Adrenal gland (tissue), 12 donors: ENCODE results near the gene TM9SF4. TPM values are rescaled to one million over a fixed set of nuclear protein-coding genes. Genes with fewer than 3 reads are reported as not detected.
A peak's percentile ranks its signal among the peaks of the same experiment; 100 is the strongest.

Experiments
- DNase-seq, 7 donors: peaks; one replicate each; pipeline ENCODE4 v3.0.0-alpha.2; 2019 to 2020
- H3K27ac ChIP-seq, 5 donors: fragments of 200-600 bp; sonication (generic) in 4 of 5; 1 replicate in 3 of 5; 2 replicates in 2 of 5; pipeline versions ENCODE4 v1.5.1 to v1.8.0; 2016 to 2020; ENCODE audit warnings: mild to moderate bottlenecking in 1 of 5
- H3K27me3 ChIP-seq: fragments of 200-600 bp; 2 replicates; pipeline ENCODE4 v1.8.0; 2021
- H3K36me3 ChIP-seq, 2 donors: fragments of 200-600 bp; replicated peaks in 1 of 2; 1 replicate in 1 of 2; 2 replicates in 1 of 2; pipeline versions ENCODE4 v1.5.1 to v1.8.0; 2018 to 2022
- H3K4me1 ChIP-seq, 2 donors: fragments of 200-600 bp; replicated peaks in 1 of 2; 1 replicate in 1 of 2; 2 replicates in 1 of 2; pipeline versions ENCODE4 v1.5.1 to v1.8.0; 2018 to 2021
- H3K4me3 ChIP-seq, 4 donors: fragments of 200-600 bp; sonication (generic) in 3 of 4; one replicate each; pipeline ENCODE4 v1.5.1; 2016 to 2018
- H3K9me3 ChIP-seq, 3 donors: fragments of 200-600 bp; sonication (generic) in 1 of 3; replicated peaks in 1 of 3; 1 replicate in 2 of 3; 2 replicates in 1 of 3; pipeline versions ENCODE4 v1.5.1 to v1.8.0; 2016 to 2021
- CTCF ChIP-seq, 6 experiments: fragments of 450-650 bp in 4 of 6; fragments of 200-600 bp in 2 of 6; sonication (generic) in 1 of 6; IDR thresholded peaks; 1 replicate in 5 of 6; 2 replicates in 1 of 6; pipeline versions ENCODE4 v1.5.1 to v1.8.0; 2016 to 2021; ENCODE audit warnings: antibody characterized with exemption in 6 of 6, mild to moderate bottlenecking in 2 of 6, moderate library complexity in 1 of 6
- POLR2A ChIP-seq, 2 donors: fragments of 450-650 bp; IDR thresholded peaks; one replicate each; pipeline ENCODE4 v1.6.1; 2017; ENCODE audit warnings: antibody characterized with exemption in 2 of 2, mild to moderate bottlenecking in 2 of 2, moderate library complexity in 1 of 2
- WGBS, 4 donors: extraction: QIAGEN DNeasy Blood & Tissue Kit in 2 of 4; methylation state at CpG; one replicate each; pipeline versions ENCODE4 v1.1.5 to v1.1.7; 2013 to 2017; 5-methylcytosine and 5-hydroxymethylcytosine counted together
- intact Hi-C, 2 donors: fragments of 100-400 bp; cut with DNase I; formaldehyde crosslinking; loops; one replicate each; pipeline versions ENCODE4 v1.14.1 to v1.15.0; 2022 to 2023
- polyA plus RNA-seq, 3 donors: library from polyadenylated mRNA; stranded (reverse); fragments of 200-250 nt in 2 of 3; fragments of 350-450 nt in 1 of 3; fragmentation: Illumina TruSeq in 1 of 3; extraction: RNeasy Lipid Tissue Mini Kit (QIAGEN cat#74804) in 1 of 3; gene quantifications; one replicate each; pipeline ENCODE4 v1.2.3, GENCODE V29; 2013 to 2014
- total RNA-seq, 9 donors: library from RNA; depleted of rRNA in 4 of 9; stranded (reverse); fragments of >200 nt in 4 of 9; fragments of 120-200 nt in 1 of 9; fragmentation: NEBNext Ultra II Directional in 1 of 9; extraction: Animal tissue kit (Norgen Biotek cat#: 25700) in 1 of 9; gene quantifications; one replicate each; pipeline versions ENCODE4 v1.1.0 to v1.2.4, GENCODE V29; 2013 to 2023
- donor health status: healthy with polysubstance abuse.
- donor health status: Bipolar disorder and iron deficiency.
- donor health status: DM: yes; HTN: yes; CAD: no.
- donor health status: DM: no; HTN: no; CAD: no.
- donor health status: DM: no; HTN: no; CAD: no.
- donor health status: DM: yes; HTN: yes; CAD: no.

The TM9SF4 gene
- total and polyA plus RNA-seq, 12 donors: 23.2 to 61.0 (median 46.1) TPM

GRCh38 chr20:32184961-32185603, 75.6 kb downstream of the TM9SF4 start:
- Histone ChIP-seq H3K27ac (no peak overlapping the region), H3K4me3 (no peak overlapping the region), H3K4me1 (peaks cover 0 to 12% of the 10 kb centered on the region in 2 donors), H3K36me3 (no peaks in the 10 kb centered on the region), H3K27me3 (no peaks in the 10 kb centered on the region), H3K9me3 (no peaks in the 10 kb centered on the region)
- peak in 1 of 7 donors; percentile 33 for DNase-seq
- WGBS, 4 donors: 85 to 87% (median 86%) methylated on average over 10 of the region's 10 CpGs
- intact Hi-C loops: no loop called here
- TF ChIP-seq CTCF (IDR thresholded peaks at IDR 0.05): no peak
- no peak for TF ChIP-seq POLR2A (IDR thresholded peaks at IDR 0.05)

- no peak for DNase-seq
- no peaks in the 10 kb centered on the region for H3K36me3 ChIP-seq
- intact Hi-C loops: no loop called here
- H3K27me3 ChIP-seq: no peaks in the 10 kb centered on the region
- no peak for TF ChIP-seq CTCF (IDR thresholded peaks at IDR 0.05)
- TF ChIP-seq POLR2A (IDR thresholded peaks at IDR 0.05): no peak
- no peak overlapping the region for H3K4me3 ChIP-seq
- 84 to 100% (median 93%) methylated on average over 1 of the region's 1 CpG for WGBS, 4 donors
- H3K9me3 ChIP-seq: no peaks in the 10 kb centered on the region
- H3K27ac ChIP-seq: no peak overlapping the region
- H3K4me1 ChIP-seq: peaks cover 0 to 19% of the 10 kb centered on the region in 2 donors
These were observed 77.0 kb downstream of the TM9SF4 start for GRCh38 chr20:32186506-32186905.

DNA sequence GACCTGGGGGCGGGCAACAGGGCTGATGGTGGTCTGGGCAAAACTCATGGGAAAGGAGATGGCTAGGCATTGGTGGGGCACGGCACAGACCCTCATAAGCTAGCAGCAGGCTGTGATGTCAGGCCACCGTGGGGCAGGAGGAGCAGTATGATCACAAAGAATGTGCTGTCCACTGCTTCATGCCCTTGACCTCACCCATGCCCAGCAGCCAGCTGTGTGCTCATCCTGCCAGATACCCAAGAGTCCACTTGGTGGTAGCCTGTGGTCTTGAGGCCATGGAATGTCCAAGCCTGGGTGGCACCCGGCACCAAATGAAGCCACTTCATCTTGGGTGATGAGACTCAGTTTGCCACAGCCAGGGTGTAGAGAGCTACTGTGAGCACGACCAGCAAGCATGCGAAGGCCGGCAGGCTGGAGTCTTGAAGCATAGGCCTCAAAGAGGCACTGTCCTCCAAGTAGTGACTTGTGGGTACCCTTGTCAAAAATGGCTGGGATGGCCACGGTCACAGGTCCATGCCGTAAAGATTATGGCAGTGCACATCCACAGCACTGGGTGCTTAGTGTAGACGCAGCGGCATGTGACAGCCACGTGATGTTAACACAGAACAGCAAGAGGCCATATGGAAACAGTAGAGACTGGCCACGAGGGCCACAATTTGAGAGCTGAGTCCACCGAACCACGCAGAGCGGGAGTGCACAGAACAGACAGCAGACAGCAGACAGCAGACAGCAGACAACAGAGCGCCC, 79.0 kb downstream of the TM9SF4 start:
- H3K27me3 ChIP-seq: no peaks in the 10 kb centered on the region
- H3K4me1 ChIP-seq: peaks cover 0 to 28% of the 10 kb centered on the region in 2 donors
- H3K4me3 ChIP-seq: no peak overlapping the region
- TF ChIP-seq POLR2A (IDR thresholded peaks at IDR 0.05): no peak
- H3K36me3 ChIP-seq: no peaks in the 10 kb centered on the region
- WGBS, 4 donors: 93 to 97% (median 96%) methylated on average over 13 to 17 of the region's 17 CpGs
- H3K27ac ChIP-seq: no peak overlapping the region
- H3K9me3 ChIP-seq: no peaks in the 10 kb centered on the region
- peak in 1 of 7 donors; percentile 48 for DNase-seq
- intact Hi-C loops: no loop called here

- H3K36me3 ChIP-seq: no peaks in the 10 kb centered on the region
- H3K4me3 ChIP-seq: no peak overlapping the region
- no peaks in the 10 kb centered on the region for H3K9me3 ChIP-seq
- intact Hi-C loops: no loop called here
- WGBS, 4 donors: 86 to 96% (median 95%) methylated on average over 9 of the region's 9 CpGs; no CpG with 5 or more reads in 1 of the 4 donors
- no peak overlapping the region for H3K27ac ChIP-seq
- H3K27me3 ChIP-seq: no peaks in the 10 kb centered on the region
- peaks cover 0 to 28% of the 10 kb centered on the region in 2 donors for H3K4me1 ChIP-seq
- no peak for TF ChIP-seq POLR2A (IDR thresholded peaks at IDR 0.05)
- no peak for TF ChIP-seq CTCF (IDR thresholded peaks at IDR 0.05)
- peak in 2 of 7 donors; percentile 13 to 49 for DNase-seq
These were observed 79.6 kb downstream of the TM9SF4 start for GRCh38 chr20:32189123-32189410.
